SK-N-SH (cell line): ENCODE data around the gene ZKSCAN2. TPM values are rescaled to one million over a fixed set of nuclear protein-coding genes. Genes with fewer than 3 reads are reported as not detected.

Experiments
- CTCF ChIA-PET: fragments of 300-600, 350-600 bp; formaldehyde crosslinking; extraction: SDS; loops from one replicate; lab custom pipeline; 2021; lab: Yijun Ruan, JAX
- POLR2A ChIA-PET: fragments of 350-600 bp; sonication (Branson Sonifier 250); formaldehyde crosslinking; extraction: SDS; loops from one replicate; lab custom pipeline; 2020; ENCODE audit warnings: antibody characterized with exemption, inconsistent platforms; lab: Yijun Ruan, JAX
- DNase-seq: peaks from one replicate; pipeline ENCODE4 v3.0.0; 2012
- H2AFZ ChIP-seq: fragments of 200-600 bp; sonication (generic); 2 replicates; pipeline ENCODE4 v1.8.1; 2016; ENCODE audit warnings: antibody characterized with exemption, mild to moderate bottlenecking, low read depth
- H3F3A ChIP-seq: fragments of 200-600 bp; sonication (generic); replicated peaks from 2 replicates; pipeline ENCODE3; 2016; ENCODE audit warnings: antibody characterized with exemption, mild to moderate bottlenecking; ENCODE audit not compliant: insufficient read depth
- H3K27ac ChIP-seq, 2 experiments: fragments of 200-500 bp in 1 of 2; fragments of 200-600 bp in 1 of 2; sonication (Bioruptor generic) in 1 of 2; sonication (generic), shearing (Covaris generic) in 1 of 2; 2 replicates each; pipeline versions ENCODE4 v1.5.1 to v1.6.1; 2014 to 2016; ENCODE audit warnings: low read depth in 2 of 2, inconsistent platforms in 1 of 2, low read length in 1 of 2, mild to moderate bottlenecking in 1 of 2, mixed read lengths in 1 of 2
- H3K27me3 ChIP-seq: fragments of 200-600 bp; sonication (generic), shearing (Covaris generic); 2 replicates; pipeline ENCODE4 v1.6.1; 2016; ENCODE audit warnings: mixed run types; ENCODE audit not compliant: insufficient read depth
- H3K36me3 ChIP-seq, 2 experiments: fragments of 200-500 bp in 1 of 2; fragments of 200-600 bp in 1 of 2; sonication (Bioruptor generic) in 1 of 2; sonication (generic) in 1 of 2; replicated peaks in 1 of 2; 2 replicates each; pipeline versions ENCODE3 to v1.5.1; 2014 to 2016; ENCODE audit warnings: low read length in 1 of 2, mild to moderate bottlenecking in 1 of 2; ENCODE audit not compliant: insufficient read depth in 2 of 2, control insufficient read depth in 1 of 2
- H3K4me1 ChIP-seq, 2 experiments: fragments of 200-500 bp in 1 of 2; fragments of 200-600 bp in 1 of 2; sonication (Bioruptor generic) in 1 of 2; sonication (generic), shearing (Covaris generic) in 1 of 2; 2 replicates each; pipeline versions ENCODE4 v1.5.1 to v1.6.1; 2014 to 2016; ENCODE audit warnings: low read depth in 1 of 2, low read length in 1 of 2, mixed run types in 1 of 2; ENCODE audit not compliant: insufficient read depth in 2 of 2, control insufficient read depth in 1 of 2
- H3K4me2 ChIP-seq: fragments of 200-600 bp; sonication (generic), shearing (Covaris generic); 2 replicates; pipeline ENCODE4 v1.6.1; 2017; ENCODE audit warnings: mixed run types
- H3K4me3 ChIP-seq, 2 experiments: fragments of 200-500 bp in 1 of 2; fragments of 200-600 bp in 1 of 2; sonication (Bioruptor generic) in 1 of 2; sonication (generic), shearing (Covaris generic) in 1 of 2; 2 replicates each; pipeline versions ENCODE4 v1.5.1 to v1.8.1; 2014 to 2016; ENCODE audit warnings: low read depth in 2 of 2, inconsistent platforms in 1 of 2, low read length in 1 of 2, mild to moderate bottlenecking in 1 of 2, mixed read lengths in 1 of 2, moderate library complexity in 1 of 2
- H3K79me2 ChIP-seq: fragments of 200-600 bp; sonication (generic); 2 replicates; pipeline ENCODE4 v1.8.1; 2017; ENCODE audit warnings: mild to moderate bottlenecking; ENCODE audit not compliant: insufficient read depth
- H3K9ac ChIP-seq: fragments of 200-600 bp; sonication (generic); 2 replicates; pipeline ENCODE4 v1.6.1; 2017; ENCODE audit warnings: mixed run types
- H3K9me2 ChIP-seq: fragments of 200-600 bp; sonication (generic); 2 replicates; pipeline ENCODE4 v1.6.1; 2017; ENCODE audit warnings: mixed run types
- H3K9me3 ChIP-seq: fragments of 200-600 bp; sonication (generic); 2 replicates; pipeline ENCODE4 v1.6.1; 2017; ENCODE audit warnings: mixed run types, mild to moderate bottlenecking, moderate library complexity
- H4K20me1 ChIP-seq: fragments of 200-600 bp; sonication (generic); 2 replicates; pipeline ENCODE4 v1.6.1; 2017; ENCODE audit warnings: mild to moderate bottlenecking, mixed run types; ENCODE audit not compliant: insufficient read depth
- CTCF ChIP-seq: fragments of 200-600 bp; sonication (generic); IDR thresholded peaks from 2 replicates; pipeline ENCODE4 v1.6.1; 2017; ENCODE audit warnings: antibody characterized with exemption, mild to moderate bottlenecking, moderate library complexity
- ELF1 ChIP-seq: IDR thresholded peaks from 2 replicates; pipeline ENCODE4 v1.4.0; 2012
- EZH2phosphoT487 ChIP-seq: fragments of 200-600 bp; sonication (generic); IDR thresholded peaks from 2 replicates; pipeline ENCODE4 v1.6.1; 2017; ENCODE audit warnings: low read depth, mixed run types, mild to moderate bottlenecking, antibody characterized with exemption, moderate library complexity, borderline replicate concordance
- FOSL2 ChIP-seq: IDR thresholded peaks from 2 replicates; pipeline ENCODE4 v1.4.0; 2012; ENCODE audit warnings: low read depth, mild to moderate bottlenecking, moderate library complexity, borderline replicate concordance
- FOXJ3 ChIP-seq: sonication (generic); formaldehyde crosslinking; IDR thresholded peaks from 2 replicates; pipeline ENCODE4 v1.5.1; 2020; ENCODE audit warnings: mild to moderate bottlenecking, missing genetic modification reagents
- FOXM1 ChIP-seq: IDR thresholded peaks from 2 replicates; pipeline ENCODE4 v1.4.0; 2012; ENCODE audit warnings: low read depth, mild to moderate bottlenecking
- GATA2 ChIP-seq: sonication (generic); formaldehyde crosslinking; IDR thresholded peaks from 2 replicates; pipeline ENCODE4 v1.5.0; 2020; ENCODE audit warnings: mild to moderate bottlenecking, missing genetic modification reagents
- JUND ChIP-seq: IDR thresholded peaks from 2 replicates; pipeline ENCODE4 v1.4.0; 2012
- MXI1 ChIP-seq: IDR thresholded peaks from 2 replicates; pipeline ENCODE4 v1.6.1; 2012; ENCODE audit warnings: mild to moderate bottlenecking, low read depth, low read length, improper control_type of control experiment
- NRF1 ChIP-seq: IDR thresholded peaks from 2 replicates; pipeline ENCODE4 v1.6.1; 2012; ENCODE audit warnings: low read depth, mild to moderate bottlenecking, low read length
- PBX3 ChIP-seq: IDR thresholded peaks from 2 replicates; pipeline ENCODE4; 2012
- RAD21 ChIP-seq: IDR thresholded peaks from 2 replicates; pipeline ENCODE4 v1.6.1; 2012; ENCODE audit warnings: mild to moderate bottlenecking, low read length
- RCOR1 ChIP-seq: fragments of 150-350 bp; IDR thresholded peaks from 2 replicates; pipeline ENCODE4 v1.6.1; 2017; ENCODE audit warnings: antibody characterized with exemption, low read length
- RXRA ChIP-seq: IDR thresholded peaks from 2 replicates; pipeline ENCODE4 v1.4.0; 2012; ENCODE audit warnings: low read depth, mild to moderate bottlenecking, borderline replicate concordance
- SIN3A ChIP-seq: IDR thresholded peaks from 2 replicates; pipeline ENCODE4 v1.6.1; 2012; ENCODE audit warnings: low read depth, mild to moderate bottlenecking, low read length, moderate library complexity, borderline replicate concordance
- SMC3 ChIP-seq: IDR thresholded peaks from 2 replicates; pipeline ENCODE4 v1.6.1; 2012; ENCODE audit warnings: low read depth, low read length, improper control_type of control experiment
- TAF1 ChIP-seq: IDR thresholded peaks from 2 replicates; pipeline ENCODE4 v1.6.1; 2012; ENCODE audit warnings: low read depth, mild to moderate bottlenecking, low read length, moderate library complexity, borderline replicate concordance
- TEAD4 ChIP-seq: IDR thresholded peaks from 2 replicates; pipeline ENCODE4 v1.4.0; 2012; ENCODE audit warnings: mild to moderate bottlenecking, borderline replicate concordance; ENCODE audit not compliant: insufficient read depth
- ZBTB33 ChIP-seq: IDR thresholded peaks from 2 replicates; pipeline ENCODE4 v1.4.0; 2012; ENCODE audit warnings: low read depth, borderline replicate concordance
- WGBS: methylation state at CpG from one replicate; pipeline ENCODE4 v1.1.6; 2017; ENCODE audit warnings: low lambda C conversion rate; 5-methylcytosine and 5-hydroxymethylcytosine counted together
- polyA plus RNA-seq, 3 experiments: library from polyadenylated mRNA; depleted of rRNA; stranded (reverse); fragments of >200 nt; gene quantifications; 2 replicates each; pipeline ENCODE4 v1.2.3, GENCODE V29; 2012

Gene ZKSCAN2
- polyA plus RNA-seq, 1 of the 3 experiments (the other 2 are of a cell fraction) = 1.6 TPM

GRCh38 chr16:25235991-25236390 lies 21.7 kb downstream of the ZKSCAN2 start:
- Histone ChIP-seq H2AFZ (no peak overlapping the region), H3K36me3 (peaks cover 10 to 31% of the 10 kb centered on the region in 2 experiments), H4K20me1 (no peaks in the 10 kb centered on the region), H3K9me2 (no peaks in the 10 kb centered on the region), H3K27ac (no peak overlapping the region), H3K4me3 (no peak overlapping the region), H3K9ac (no peak overlapping the region), H3K4me1 (no peaks in the 10 kb centered on the region), H3K27me3 (no peaks in the 10 kb centered on the region), H3K9me3 (no peaks in the 10 kb centered on the region), H3F3A (peaks cover 3% of the 10 kb centered on the region), H3K4me2 (no peak overlapping the region), H3K79me2 (no peaks in the 10 kb centered on the region)
- ChIA-PET POLR2A (no interaction called here), CTCF (interaction anchor here (1.0 kb wide), 1 partner anchor 11 kb away, joined by 4 read pairs; no protein-coding TSS in a partner anchor)
- DNase-seq = no peak
- 75% methylated on average over 2 of the region's 3 CpGs for WGBS
- TF ChIP-seq FOXJ3 (CRISPR knock-in tag) = no peak
- no peak for TF ChIP-seq NRF1
- TF ChIP-seq RXRA = no peak
- TF ChIP-seq JUND = no peak
- TF ChIP-seq PBX3 = no peak
- no peak for TF ChIP-seq SIN3A
- TF ChIP-seq EZH2phosphoT487 = no peak
- TF ChIP-seq FOXM1 = no peak
- TF ChIP-seq GATA2 = no peak
- TF ChIP-seq CTCF = no peak
- no peak for TF ChIP-seq RAD21
- TF ChIP-seq TAF1 = no peak
- no peak for TF ChIP-seq SMC3
- TF ChIP-seq FOSL2 = no peak
- TF ChIP-seq ZBTB33 = no peak
- no peak for TF ChIP-seq ELF1
- no peak for TF ChIP-seq TEAD4
- TF ChIP-seq RCOR1 = no peak
- TF ChIP-seq MXI1 = no peak
